ENCODE data around the gene CCDC30. TPM values are rescaled to one million over a fixed set of nuclear protein-coding genes. Genes with fewer than 3 reads are reported as not detected.

Gene CCDC30
- total RNA-seq, 4 donors from 2014 or later: 0.99 to 4.1 (median 1.7) TPM

DNA sequence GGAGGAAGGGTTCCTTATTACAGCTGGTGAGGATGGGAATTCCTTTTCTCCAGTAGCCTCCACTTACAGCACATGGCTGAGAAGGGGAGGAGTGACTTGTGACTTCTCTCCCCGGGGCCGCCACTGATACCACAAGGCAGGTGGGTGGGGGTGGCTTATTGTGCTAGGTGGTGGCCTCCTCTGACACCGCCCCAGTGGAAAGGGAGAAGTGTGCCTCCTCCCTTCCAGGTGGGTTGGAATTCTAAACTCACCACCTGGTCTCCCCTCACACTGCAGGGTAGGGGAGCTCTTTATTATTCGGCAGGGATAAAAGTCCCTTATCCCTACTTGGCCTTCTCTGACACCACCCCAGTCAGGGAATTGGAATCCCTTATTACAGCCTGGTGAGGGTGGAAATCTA is 89.5 kb downstream of the CCDC30 start:
- no peak for DNase-seq (ENCODE audit: extremely low spot score)
- Histone ChIP-seq H3K27me3 (no peaks in the 10 kb centered on the region), H3K4me3 (no peak overlapping the region), H3K36me3 (no peaks in the 10 kb centered on the region), H3K9me3 (no peaks in the 10 kb centered on the region), H3K4me1 (peaks cover 0 to 7% (median 0%) of the 10 kb centered on the region in 4 donors), H3K27ac (replicated peaks in 1 of 4) (no peak overlapping the region)
- 100% methylated on average over 3 of the region's 4 CpGs for WGBS
- TF ChIP-seq POLR2A (IDR thresholded peaks at IDR 0.05; ENCODE audit: low read depth) (no peak), POLR2AphosphoS5 (IDR thresholded peaks at IDR 0.05) (no peak), EP300 (IDR thresholded peaks at IDR 0.05) (no peak)
- TF ChIP-seq, protein P1, sequence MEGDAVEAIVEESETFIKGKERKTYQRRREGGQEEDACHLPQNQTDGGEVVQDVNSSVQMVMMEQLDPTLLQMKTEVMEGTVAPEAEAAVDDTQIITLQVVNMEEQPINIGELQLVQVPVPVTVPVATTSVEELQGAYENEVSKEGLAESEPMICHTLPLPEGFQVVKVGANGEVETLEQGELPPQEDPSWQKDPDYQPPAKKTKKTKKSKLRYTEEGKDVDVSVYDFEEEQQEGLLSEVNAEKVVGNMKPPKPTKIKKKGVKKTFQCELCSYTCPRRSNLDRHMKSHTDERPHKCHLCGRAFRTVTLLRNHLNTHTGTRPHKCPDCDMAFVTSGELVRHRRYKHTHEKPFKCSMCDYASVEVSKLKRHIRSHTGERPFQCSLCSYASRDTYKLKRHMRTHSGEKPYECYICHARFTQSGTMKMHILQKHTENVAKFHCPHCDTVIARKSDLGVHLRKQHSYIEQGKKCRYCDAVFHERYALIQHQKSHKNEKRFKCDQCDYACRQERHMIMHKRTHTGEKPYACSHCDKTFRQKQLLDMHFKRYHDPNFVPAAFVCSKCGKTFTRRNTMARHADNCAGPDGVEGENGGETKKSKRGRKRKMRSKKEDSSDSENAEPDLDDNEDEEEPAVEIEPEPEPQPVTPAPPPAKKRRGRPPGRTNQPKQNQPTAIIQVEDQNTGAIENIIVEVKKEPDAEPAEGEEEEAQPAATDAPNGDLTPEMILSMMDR (IDR thresholded peaks at IDR 0.05): no peak
- intact Hi-C loops (cut with DNase I): no loop called here

DNA sequence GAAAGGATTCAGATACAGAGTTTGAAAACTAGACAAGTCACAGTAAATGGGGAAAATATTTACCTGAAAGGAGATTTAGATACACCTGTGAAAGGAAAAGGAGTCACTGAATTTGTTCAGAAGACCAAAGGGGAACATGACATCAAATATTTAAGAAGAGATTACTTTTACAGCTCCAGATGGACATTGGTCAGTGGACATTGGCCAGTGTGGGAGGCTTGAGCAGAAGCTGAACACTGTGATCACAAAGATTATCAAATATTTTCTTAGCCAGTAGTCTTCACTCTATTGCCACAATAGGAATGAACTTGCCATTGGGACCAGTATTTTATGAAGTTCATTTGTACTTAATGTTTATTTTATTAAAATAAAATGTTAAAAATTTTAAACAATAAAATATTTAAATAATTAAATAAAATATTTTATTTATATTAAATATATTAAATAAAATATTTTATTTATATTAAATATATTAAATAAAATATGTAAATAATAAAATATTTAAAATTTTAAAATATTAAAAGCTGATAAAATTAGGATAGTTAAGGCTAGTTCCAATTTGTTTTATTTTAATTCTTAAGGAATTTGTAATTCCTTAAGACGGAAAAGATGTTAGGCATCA is 94.3 kb downstream of the CCDC30 start:
- Histone ChIP-seq H3K27ac (replicated peaks in 1 of 4) (no peak overlapping the region), H3K36me3 (no peaks in the 10 kb centered on the region), H3K4me3 (no peak overlapping the region), H3K4me1 (peaks cover 0 to 7% (median 0%) of the 10 kb centered on the region in 4 donors), H3K9me3 (no peaks in the 10 kb centered on the region), H3K27me3 (no peaks in the 10 kb centered on the region)
- DNase-seq (ENCODE audit: extremely low spot score): no peak
- 93% methylated on average over 1 of the region's 1 CpG for WGBS
- intact Hi-C loops (cut with DNase I): no loop called here
- TF ChIP-seq POLR2AphosphoS5 (IDR thresholded peaks at IDR 0.05) (no peak), EP300 (IDR thresholded peaks at IDR 0.05) (no peak), POLR2A (IDR thresholded peaks at IDR 0.05; ENCODE audit: low read depth) (no peak)
- TF ChIP-seq, protein P1 (IDR thresholded peaks at IDR 0.05): no peak

DNA sequence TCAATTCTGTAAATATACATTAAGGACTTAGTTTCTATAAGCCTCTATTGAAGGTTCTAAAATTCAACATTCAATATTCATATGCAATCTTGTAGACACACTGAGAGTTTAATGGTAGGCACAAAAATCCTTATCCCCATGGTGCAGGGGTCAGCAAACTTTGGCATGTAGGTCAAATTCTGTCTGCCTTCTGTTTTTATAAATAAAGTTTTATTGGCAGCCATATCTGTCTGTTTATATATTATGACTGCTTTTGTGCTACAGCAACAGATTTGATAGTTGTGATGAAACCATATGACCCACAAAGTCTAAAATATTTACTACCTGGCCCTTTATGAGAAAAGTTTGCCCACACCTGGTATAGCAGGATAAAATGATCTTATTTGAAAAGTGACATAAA is 104.0 kb downstream of the CCDC30 start:
- TF ChIP-seq, protein P1 (IDR thresholded peaks at IDR 0.05): no peak
- TF ChIP-seq POLR2A (IDR thresholded peaks at IDR 0.05; ENCODE audit: low read depth): no peak
- no peak for TF ChIP-seq POLR2AphosphoS5 (IDR thresholded peaks at IDR 0.05)
- no peak for TF ChIP-seq EP300 (IDR thresholded peaks at IDR 0.05)
- H3K4me3 ChIP-seq: no peak overlapping the region
- peaks cover 0 to 9% (median 0%) of the 10 kb centered on the region in 4 donors for H3K36me3 ChIP-seq
- no peaks in the 10 kb centered on the region for H3K27me3 ChIP-seq
- DNase-seq (ENCODE audit: extremely low spot score): no peak
- intact Hi-C loops (cut with DNase I): no loop called here
- H3K27ac ChIP-seq (replicated peaks in 1 of 4): no peak overlapping the region
- H3K4me1 ChIP-seq: no peaks in the 10 kb centered on the region
- H3K9me3 ChIP-seq: no peaks in the 10 kb centered on the region

DNA sequence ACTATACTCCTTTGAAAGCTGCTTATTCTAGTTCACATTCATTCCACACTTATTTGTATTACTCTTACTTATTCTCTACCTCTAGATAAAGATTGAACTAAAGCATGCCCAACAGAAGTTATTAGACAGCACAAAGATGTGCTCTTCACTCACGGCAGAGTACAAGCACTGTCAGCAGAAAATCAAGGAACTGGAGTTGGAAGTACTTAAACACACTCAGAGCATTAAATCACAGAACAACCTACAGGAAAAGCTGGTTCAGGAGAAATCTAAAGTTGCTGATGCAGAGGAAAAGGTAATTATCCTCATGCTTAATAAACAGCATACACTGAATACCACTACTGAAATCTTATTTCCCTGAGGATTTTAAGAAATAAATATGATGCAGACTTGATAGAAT is 113.8 kb downstream of the CCDC30 start:
- no peak for TF ChIP-seq EP300 (IDR thresholded peaks at IDR 0.05)
- H3K4me1 ChIP-seq: no peaks in the 10 kb centered on the region
- H3K4me3 ChIP-seq: no peak overlapping the region
- 64% methylated on average over 1 of the region's 1 CpG for WGBS
- H3K9me3 ChIP-seq: no peaks in the 10 kb centered on the region
- no peak for DNase-seq (ENCODE audit: extremely low spot score)
- intact Hi-C loops (cut with DNase I): no loop called here
- H3K27ac ChIP-seq (replicated peaks in 1 of 4): no peak overlapping the region
- H3K27me3 ChIP-seq: no peaks in the 10 kb centered on the region
- no peaks in the 10 kb centered on the region for H3K36me3 ChIP-seq

DNA sequence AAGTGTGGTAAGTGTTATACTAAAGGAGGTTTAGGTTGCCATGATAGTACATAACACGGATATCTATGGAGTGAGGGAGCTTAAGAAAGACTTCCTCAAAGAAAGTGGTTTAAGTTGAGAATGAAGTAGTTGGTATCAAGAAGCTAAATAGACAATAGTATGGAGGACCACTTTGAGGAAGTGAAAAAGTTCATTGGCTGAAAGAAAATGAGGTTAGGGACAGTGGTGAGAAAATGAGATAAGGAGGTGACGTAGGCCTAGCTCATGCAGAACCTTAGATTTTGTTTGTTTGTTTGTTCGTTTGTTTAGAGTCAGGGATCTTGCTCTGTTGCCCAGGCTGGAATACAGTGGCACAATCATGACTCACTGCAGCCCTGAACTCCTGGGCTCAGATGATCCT is 122.9 kb downstream of the CCDC30 start:
- intact Hi-C loops (cut with DNase I): no loop called here
- 88% methylated on average over 3 of the region's 3 CpGs for WGBS

More for the DNA sequence above, 122.9 kb downstream of the CCDC30 start:
- TF ChIP-seq, protein P1 (IDR thresholded peaks at IDR 0.05): no peak
- TF ChIP-seq POLR2A (IDR thresholded peaks at IDR 0.05; ENCODE audit: low read depth) (no peak), POLR2AphosphoS5 (IDR thresholded peaks at IDR 0.05) (no peak), EP300 (IDR thresholded peaks at IDR 0.05) (no peak)
- Histone ChIP-seq H3K27ac (replicated peaks in 1 of 4) (no peak overlapping the region), H3K36me3 (peaks cover 0 to 23% (median 2%) of the 10 kb centered on the region in 4 donors), H3K4me3 (no peak overlapping the region), H3K4me1 (no peaks in the 10 kb centered on the region), H3K27me3 (no peaks in the 10 kb centered on the region), H3K9me3 (no peaks in the 10 kb centered on the region)
- no peak for DNase-seq (ENCODE audit: extremely low spot score)

Data from esophagus muscularis mucosa (tissue), 4 donors.